ENCODE measurements around the gene BLMH.

DNA sequence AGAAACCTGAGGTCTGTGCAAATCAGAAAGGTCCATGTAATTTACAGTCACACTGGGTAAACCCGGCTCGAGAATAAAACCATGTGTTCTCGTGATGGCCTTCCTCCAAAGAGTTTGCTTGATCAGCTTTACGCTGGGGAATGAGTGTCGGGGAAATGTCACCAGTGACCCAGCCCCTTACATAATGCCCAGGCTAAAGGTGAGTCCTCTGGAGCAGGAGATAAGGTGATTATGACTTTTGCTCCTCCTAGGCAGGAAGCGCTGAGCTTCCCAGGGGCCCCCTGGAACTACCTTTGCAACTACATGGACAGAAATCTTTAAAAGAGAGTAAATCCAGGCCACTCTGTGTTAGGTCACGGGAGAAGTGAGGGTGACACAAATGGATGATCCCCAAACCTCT is 71.9 kb downstream of the BLMH start:
- TF ChIP-seq EP300 (IDR thresholded peaks at IDR 0.05) (no peak), POLR2AphosphoS5 (IDR thresholded peaks at IDR 0.05) (no peak), POLR2A (IDR thresholded peaks at IDR 0.05; ENCODE audit: low read depth) (no peak)
- TF ChIP-seq, protein P1, sequence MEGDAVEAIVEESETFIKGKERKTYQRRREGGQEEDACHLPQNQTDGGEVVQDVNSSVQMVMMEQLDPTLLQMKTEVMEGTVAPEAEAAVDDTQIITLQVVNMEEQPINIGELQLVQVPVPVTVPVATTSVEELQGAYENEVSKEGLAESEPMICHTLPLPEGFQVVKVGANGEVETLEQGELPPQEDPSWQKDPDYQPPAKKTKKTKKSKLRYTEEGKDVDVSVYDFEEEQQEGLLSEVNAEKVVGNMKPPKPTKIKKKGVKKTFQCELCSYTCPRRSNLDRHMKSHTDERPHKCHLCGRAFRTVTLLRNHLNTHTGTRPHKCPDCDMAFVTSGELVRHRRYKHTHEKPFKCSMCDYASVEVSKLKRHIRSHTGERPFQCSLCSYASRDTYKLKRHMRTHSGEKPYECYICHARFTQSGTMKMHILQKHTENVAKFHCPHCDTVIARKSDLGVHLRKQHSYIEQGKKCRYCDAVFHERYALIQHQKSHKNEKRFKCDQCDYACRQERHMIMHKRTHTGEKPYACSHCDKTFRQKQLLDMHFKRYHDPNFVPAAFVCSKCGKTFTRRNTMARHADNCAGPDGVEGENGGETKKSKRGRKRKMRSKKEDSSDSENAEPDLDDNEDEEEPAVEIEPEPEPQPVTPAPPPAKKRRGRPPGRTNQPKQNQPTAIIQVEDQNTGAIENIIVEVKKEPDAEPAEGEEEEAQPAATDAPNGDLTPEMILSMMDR (IDR thresholded peaks at IDR 0.05) = no peak

Measured in esophagus muscularis mucosa (tissue), 4 donors.